OCI-LY1 (cell line): ENCODE results near the gene SLC9A4.

ENCODE experiments used
- H2AFZ ChIP-seq: fragments of 200-600 bp; sonication (generic), shearing (Covaris generic); 2 replicates; pipeline ENCODE4 v1.6.0; 2014; ENCODE audit warnings: antibody characterized with exemption, mild to moderate bottlenecking, low read length
- H3F3A ChIP-seq: fragments of 200-600 bp; sonication (generic), shearing (Covaris generic); 2 replicates; pipeline ENCODE4 v1.6.0; 2014; ENCODE audit warnings: mild to moderate bottlenecking, antibody characterized with exemption, low read length, moderate library complexity; ENCODE audit not compliant: insufficient read depth
- H3K27ac ChIP-seq: fragments of 200-600 bp; sonication (generic); 2 replicates; pipeline ENCODE4 v1.5.1; 2014; ENCODE audit warnings: low read length, mixed run types, mild to moderate bottlenecking, low read depth; ENCODE audit not compliant: poor library complexity, severe bottlenecking
- H3K27me3 ChIP-seq: fragments of 200-600 bp; sonication (generic); 2 replicates; pipeline ENCODE4 v1.6.0; 2014; ENCODE audit warnings: antibody characterized with exemption, mild to moderate bottlenecking, low read length, moderate library complexity; ENCODE audit not compliant: insufficient read depth
- H3K36me3 ChIP-seq: fragments of 200-600 bp; sonication (generic); 2 replicates; pipeline ENCODE4 v1.6.1; 2014; ENCODE audit warnings: mild to moderate bottlenecking, antibody characterized with exemption, low read length, moderate library complexity, mixed read lengths; ENCODE audit not compliant: insufficient read depth
- H3K4me1 ChIP-seq: fragments of 200-600 bp; sonication (generic); 2 replicates; pipeline ENCODE4 v1.5.1; 2014; ENCODE audit warnings: mild to moderate bottlenecking, low read length, moderate library complexity; ENCODE audit not compliant: insufficient read depth, severe bottlenecking
- H3K4me2 ChIP-seq: fragments of 200-600 bp; sonication (generic), shearing (Covaris generic); 2 replicates; pipeline ENCODE4 v1.6.1; 2014; ENCODE audit warnings: low read length
- H3K4me3 ChIP-seq: fragments of 200-600 bp; sonication (generic); 2 replicates; pipeline ENCODE4 v1.5.1; 2014; ENCODE audit warnings: low read length, low read depth, mild to moderate bottlenecking, mixed read lengths; ENCODE audit not compliant: poor library complexity, severe bottlenecking
- H3K79me2 ChIP-seq: fragments of 200-600 bp; shearing (Covaris generic); 2 replicates; pipeline ENCODE4 v1.6.1; 2016; ENCODE audit warnings: mixed run types, low read length, mixed read lengths; ENCODE audit not compliant: insufficient read depth
- H3K9ac ChIP-seq: fragments of 200-600 bp; sonication (generic), shearing (Covaris generic); 2 replicates; pipeline ENCODE4 v1.6.1; 2014; ENCODE audit warnings: mild to moderate bottlenecking, low read length, mixed read lengths
- H3K9me2 ChIP-seq: fragments of 200-600 bp; sonication (generic), shearing (Covaris generic); 2 replicates; pipeline ENCODE4 v1.6.1; 2014; ENCODE audit warnings: low read depth, mild to moderate bottlenecking, low read length, mixed read lengths
- H3K9me3 ChIP-seq: fragments of 200-600 bp; shearing (Covaris generic); 2 replicates; pipeline ENCODE4 v1.6.1; 2014; ENCODE audit warnings: low read length, mixed read lengths
- H4K20me1 ChIP-seq: fragments of 200-600 bp; sonication (generic), shearing (Covaris generic); 2 replicates; pipeline ENCODE4 v1.6.0; 2016; ENCODE audit warnings: mild to moderate bottlenecking, low read length; ENCODE audit not compliant: insufficient read depth
- EZH2 ChIP-seq: fragments of 200-600 bp; sonication (generic), shearing (Covaris generic); IDR thresholded peaks from 2 replicates; pipeline ENCODE4 v1.8.0; 2017; ENCODE audit warnings: borderline replicate concordance, mixed run types, mild to moderate bottlenecking, antibody characterized with exemption, low read length, moderate library complexity, mixed read lengths
- TF ChIP-seq, protein P1 (sequence below): fragments of 200-600 bp; sonication (generic), shearing (Covaris generic); IDR thresholded peaks from 2 replicates; pipeline ENCODE4 v1.5.1; 2017; ENCODE audit warnings: mild to moderate bottlenecking, antibody characterized with exemption, low read length, moderate library complexity, mixed read lengths

Gene SLC9A4

DNA sequence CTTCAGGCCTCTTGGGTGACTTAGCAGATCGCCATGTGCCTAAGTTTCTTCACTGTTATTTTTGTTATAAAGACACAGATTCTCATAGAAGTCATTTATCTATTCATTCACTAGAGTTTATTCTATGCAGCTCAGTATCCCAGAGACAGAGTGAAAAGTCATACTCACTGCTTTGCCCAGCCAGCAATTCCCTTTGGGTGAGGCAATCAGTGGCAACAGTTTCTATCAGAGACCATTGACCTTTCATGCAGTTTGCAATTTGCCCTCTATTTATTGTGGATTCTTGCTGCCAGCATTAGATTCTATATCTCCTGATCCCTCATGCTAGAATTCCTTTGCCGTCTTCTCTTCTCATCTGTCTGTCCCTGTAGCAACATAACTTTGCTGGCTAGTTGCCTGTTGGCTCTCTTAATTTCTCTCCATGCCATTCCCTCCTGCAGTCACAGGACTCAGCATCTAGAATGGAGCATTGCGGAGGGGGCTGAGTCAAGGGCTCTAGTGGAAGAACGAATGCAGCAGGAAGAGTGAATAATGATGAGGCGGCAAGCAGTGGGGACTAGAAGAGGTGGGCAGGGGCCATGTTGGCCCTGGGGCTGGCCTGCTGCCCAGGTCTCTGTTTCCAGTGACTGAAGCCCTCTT lies 12.2 kb downstream of the SLC9A4 start:
- TF ChIP-seq EZH2 = no peak
- TF ChIP-seq, protein P1, sequence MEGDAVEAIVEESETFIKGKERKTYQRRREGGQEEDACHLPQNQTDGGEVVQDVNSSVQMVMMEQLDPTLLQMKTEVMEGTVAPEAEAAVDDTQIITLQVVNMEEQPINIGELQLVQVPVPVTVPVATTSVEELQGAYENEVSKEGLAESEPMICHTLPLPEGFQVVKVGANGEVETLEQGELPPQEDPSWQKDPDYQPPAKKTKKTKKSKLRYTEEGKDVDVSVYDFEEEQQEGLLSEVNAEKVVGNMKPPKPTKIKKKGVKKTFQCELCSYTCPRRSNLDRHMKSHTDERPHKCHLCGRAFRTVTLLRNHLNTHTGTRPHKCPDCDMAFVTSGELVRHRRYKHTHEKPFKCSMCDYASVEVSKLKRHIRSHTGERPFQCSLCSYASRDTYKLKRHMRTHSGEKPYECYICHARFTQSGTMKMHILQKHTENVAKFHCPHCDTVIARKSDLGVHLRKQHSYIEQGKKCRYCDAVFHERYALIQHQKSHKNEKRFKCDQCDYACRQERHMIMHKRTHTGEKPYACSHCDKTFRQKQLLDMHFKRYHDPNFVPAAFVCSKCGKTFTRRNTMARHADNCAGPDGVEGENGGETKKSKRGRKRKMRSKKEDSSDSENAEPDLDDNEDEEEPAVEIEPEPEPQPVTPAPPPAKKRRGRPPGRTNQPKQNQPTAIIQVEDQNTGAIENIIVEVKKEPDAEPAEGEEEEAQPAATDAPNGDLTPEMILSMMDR = no peak
- no peaks in the 10 kb centered on the region for H3K79me2 ChIP-seq
- H3K36me3 ChIP-seq = no peaks in the 10 kb centered on the region
- H3F3A ChIP-seq = no peaks in the 10 kb centered on the region
- H3K9me2 ChIP-seq = no peaks in the 10 kb centered on the region
- H2AFZ ChIP-seq = no peak overlapping the region
- no peak overlapping the region for H3K4me3 ChIP-seq
- H3K4me2 ChIP-seq = no peak overlapping the region
- H3K9me3 ChIP-seq = no peaks in the 10 kb centered on the region
- no peak overlapping the region for H3K9ac ChIP-seq
- H3K4me1 ChIP-seq = no peaks in the 10 kb centered on the region
- no peak overlapping the region for H3K27ac ChIP-seq
- H4K20me1 ChIP-seq = no peaks in the 10 kb centered on the region
- H3K27me3 ChIP-seq = no peaks in the 10 kb centered on the region; the same call in 1 of the 2 replicates

DNA sequence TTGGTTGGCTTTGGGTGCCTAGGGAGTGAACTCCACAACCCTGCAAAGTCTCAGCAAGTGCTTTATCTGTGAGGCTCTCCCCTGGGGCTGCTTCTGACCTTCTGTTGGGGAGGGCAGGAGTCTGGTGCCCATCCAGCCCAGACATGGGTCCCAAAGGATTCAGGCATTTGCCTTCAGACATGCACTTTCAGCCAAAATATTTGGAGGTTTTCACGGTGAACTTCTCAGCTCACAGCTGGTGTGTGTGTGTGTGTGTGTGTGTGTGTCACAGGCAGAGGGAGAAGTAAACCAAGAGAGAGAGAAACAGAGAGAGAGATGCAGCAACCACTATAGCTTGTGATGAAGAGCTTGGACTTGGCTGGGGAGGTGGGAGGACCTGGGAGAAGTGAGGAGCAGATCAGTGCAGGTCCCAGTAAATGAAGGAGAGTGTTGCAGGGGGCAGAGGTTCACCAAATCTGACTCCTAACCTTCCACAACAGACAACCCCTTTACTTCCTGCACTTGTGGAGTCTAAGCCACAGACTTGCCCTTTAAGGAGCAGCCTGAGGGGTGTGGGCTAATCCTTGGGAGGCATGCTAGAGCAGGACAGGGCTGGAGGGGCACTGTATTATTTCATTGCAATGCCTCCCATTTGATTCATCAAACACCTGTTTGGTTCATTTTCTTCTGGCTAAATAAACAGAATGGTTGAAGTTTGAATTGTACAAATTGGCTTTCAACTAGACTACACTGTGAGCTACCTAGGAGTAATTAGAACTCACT lies 14.1 kb downstream of the SLC9A4 start:
- no peaks in the 10 kb centered on the region for H3K36me3 ChIP-seq
- H4K20me1 ChIP-seq = no peaks in the 10 kb centered on the region
- H3K4me3 ChIP-seq = no peak overlapping the region
- no peaks in the 10 kb centered on the region for H3K4me1 ChIP-seq
- no peak overlapping the region for H3K9ac ChIP-seq
- H2AFZ ChIP-seq = no peak overlapping the region
- H3K9me3 ChIP-seq = no peaks in the 10 kb centered on the region
- H3K79me2 ChIP-seq = no peaks in the 10 kb centered on the region
- no peaks in the 10 kb centered on the region for H3K27me3 ChIP-seq
- no peak overlapping the region for H3K27ac ChIP-seq
- H3K9me2 ChIP-seq = no peaks in the 10 kb centered on the region
- H3F3A ChIP-seq = no peaks in the 10 kb centered on the region
- H3K4me2 ChIP-seq = no peak overlapping the region
- no peak for TF ChIP-seq EZH2
- TF ChIP-seq, protein P1 = no peak

DNA sequence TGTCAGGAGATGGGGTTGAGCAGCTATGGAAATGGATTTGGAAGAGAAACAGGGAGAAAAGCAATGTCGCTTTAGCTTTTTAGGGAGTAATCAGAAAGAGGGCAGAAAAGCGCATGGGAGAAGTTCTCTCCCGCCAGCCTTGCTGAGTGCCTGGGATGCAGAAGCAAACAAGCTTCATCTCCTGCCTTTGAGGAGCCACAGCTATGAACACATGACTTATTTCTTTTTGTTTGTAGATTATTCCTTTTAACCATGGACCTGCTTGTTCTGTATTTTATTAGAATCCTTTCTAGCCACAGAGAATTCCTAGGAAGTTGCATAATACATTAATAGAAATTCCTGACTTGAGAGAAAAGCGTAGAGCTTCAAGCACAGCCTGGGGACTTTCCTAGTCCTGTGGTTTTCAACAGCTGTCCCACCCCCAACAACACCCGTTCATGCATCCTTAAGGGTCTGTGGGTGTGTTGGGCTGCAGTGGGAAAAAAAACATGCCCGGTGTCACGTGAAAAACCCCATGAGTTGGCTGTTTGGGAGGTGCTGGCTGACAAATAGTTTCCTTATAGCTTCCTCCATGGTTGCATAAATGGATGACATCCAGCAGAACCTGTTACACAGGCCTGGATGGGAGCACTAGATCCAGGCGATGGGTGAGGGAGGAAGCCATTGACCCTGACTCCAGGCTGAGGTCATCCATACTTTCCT lies 14.9 kb downstream of the SLC9A4 start:
- Histone ChIP-seq H3K27me3 (no peaks in the 10 kb centered on the region), H3F3A (no peaks in the 10 kb centered on the region), H3K36me3 (no peaks in the 10 kb centered on the region), H3K4me1 (no peaks in the 10 kb centered on the region), H3K27ac (no peak overlapping the region), H3K9me3 (no peaks in the 10 kb centered on the region), H3K4me2 (no peak overlapping the region), H3K79me2 (no peaks in the 10 kb centered on the region), H3K4me3 (no peak overlapping the region), H3K9me2 (no peaks in the 10 kb centered on the region), H3K9ac (no peak overlapping the region), H4K20me1 (no peaks in the 10 kb centered on the region), H2AFZ (no peak overlapping the region)
- no peak for TF ChIP-seq EZH2
- TF ChIP-seq, protein P1 = no peak
